ENCODE data around the gene KRTAP19-1. TPM values are rescaled to one million over a fixed set of nuclear protein-coding genes. Genes with fewer than 3 reads are reported as not detected.
A peak's percentile ranks its signal among the peaks of the same experiment; 100 is the strongest.
"Not testable (repeated sequence)": the region's sequence is repeated elsewhere in the genome, so short reads cannot be mapped to it uniquely, and the experiment has no call there.

Gene KRTAP19-1
- total RNA-seq, 1 experiment from 2014 or later: not detected

DNA sequence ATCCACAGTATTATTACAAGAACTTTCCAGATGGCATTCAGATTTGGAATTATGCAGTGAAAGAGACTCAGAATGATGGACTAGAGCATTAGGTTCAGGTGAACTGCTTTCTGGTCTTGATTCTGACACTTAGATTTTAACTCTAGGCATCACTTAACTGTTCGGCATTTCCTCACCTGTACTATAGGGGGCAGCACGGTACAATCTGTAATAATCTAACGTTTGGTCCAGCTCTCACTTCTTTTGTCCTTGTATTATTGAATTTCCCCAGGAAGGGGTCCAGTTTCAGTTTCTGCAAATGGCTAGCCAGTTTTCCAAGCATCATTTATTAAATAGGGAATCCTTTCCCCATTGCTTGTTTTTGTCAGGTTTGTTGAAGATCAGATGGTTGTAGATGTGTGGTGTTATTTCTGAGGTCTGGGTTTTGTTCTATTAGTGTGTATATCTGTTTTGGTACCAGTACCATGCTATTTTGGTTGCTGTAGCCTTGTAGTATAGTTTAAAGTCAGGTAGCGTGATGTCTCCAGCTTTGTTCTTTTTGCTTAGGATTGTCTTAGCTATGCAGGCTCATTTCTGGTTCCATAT lies 25.5 kb upstream of the KRTAP19-1 start:
- BruUV-seq (replicated peaks); H3K27ac Mint-ChIP-seq (ENCODE audit: unreplicated experiment): not testable (repeated sequence)
- intact Hi-C loops (cut with micrococcal nuclease; ENCODE audit: unreplicated experiment): loop anchor here (1.0 to 5.0 kb wide), 2 partner anchors 567 to 581 kb away; no protein-coding TSS in a partner anchor

DNA sequence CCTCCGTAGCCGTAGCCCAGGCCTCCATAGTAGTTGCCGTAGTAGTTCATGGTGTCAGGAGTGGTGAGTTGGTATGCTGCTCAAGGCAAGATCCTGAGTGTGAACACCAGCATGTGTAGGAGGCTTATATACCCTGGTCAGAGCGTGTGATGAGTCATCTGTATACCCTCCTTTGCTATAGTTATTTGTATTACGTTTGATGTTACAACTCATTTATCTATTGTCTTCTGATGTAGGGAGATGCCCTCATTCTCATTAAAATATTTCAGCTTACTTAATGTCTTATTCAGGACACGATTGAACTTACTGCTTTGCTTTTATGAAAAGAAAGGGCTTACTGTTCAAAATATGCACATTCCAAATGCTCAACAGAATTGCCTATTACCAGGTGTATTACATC lies 21.9 kb upstream of the KRTAP19-1 start, which contains the start of gene KRTAP19-5:
KRTAP19-5 (minus strand) TSS at position 101 of the 400 bp plus-strand sequence; CDS start at position 50, 51 bp downstream.
- TF ChIP-seq, protein P1, sequence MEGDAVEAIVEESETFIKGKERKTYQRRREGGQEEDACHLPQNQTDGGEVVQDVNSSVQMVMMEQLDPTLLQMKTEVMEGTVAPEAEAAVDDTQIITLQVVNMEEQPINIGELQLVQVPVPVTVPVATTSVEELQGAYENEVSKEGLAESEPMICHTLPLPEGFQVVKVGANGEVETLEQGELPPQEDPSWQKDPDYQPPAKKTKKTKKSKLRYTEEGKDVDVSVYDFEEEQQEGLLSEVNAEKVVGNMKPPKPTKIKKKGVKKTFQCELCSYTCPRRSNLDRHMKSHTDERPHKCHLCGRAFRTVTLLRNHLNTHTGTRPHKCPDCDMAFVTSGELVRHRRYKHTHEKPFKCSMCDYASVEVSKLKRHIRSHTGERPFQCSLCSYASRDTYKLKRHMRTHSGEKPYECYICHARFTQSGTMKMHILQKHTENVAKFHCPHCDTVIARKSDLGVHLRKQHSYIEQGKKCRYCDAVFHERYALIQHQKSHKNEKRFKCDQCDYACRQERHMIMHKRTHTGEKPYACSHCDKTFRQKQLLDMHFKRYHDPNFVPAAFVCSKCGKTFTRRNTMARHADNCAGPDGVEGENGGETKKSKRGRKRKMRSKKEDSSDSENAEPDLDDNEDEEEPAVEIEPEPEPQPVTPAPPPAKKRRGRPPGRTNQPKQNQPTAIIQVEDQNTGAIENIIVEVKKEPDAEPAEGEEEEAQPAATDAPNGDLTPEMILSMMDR (IDR thresholded peaks at IDR 0.05; ENCODE audit: insufficient read depth in 1 of 2, low read depth in 1 of 2, low read length in 1 of 2, severe bottlenecking in 1 of 2, unreplicated experiment in 1 of 2): no peak
- BruUV-seq (replicated peaks): no TSS peak
- Mint-ChIP-seq H3K9me3 (ENCODE audit: unreplicated experiment) (no peaks in the 10 kb centered on the region), H3K4me3 (ENCODE audit: unreplicated experiment) (no peak within 1 kb of the TSS), H3K27me3 (ENCODE audit: insufficient read depth, unreplicated experiment) (peaks cover 9% of the 10 kb centered on the region), H3K36me3 (ENCODE audit: insufficient read depth, unreplicated experiment) (no peaks in the 10 kb centered on the region), H3K27ac (ENCODE audit: unreplicated experiment) (no peak within 1 kb of the TSS), H3K4me1 (ENCODE audit: low read depth, unreplicated experiment) (no peaks in the 10 kb centered on the region)
- Histone ChIP-seq H3K4me3 (ENCODE audit: low read depth, low read length) (no peak within 1 kb of the TSS), H3K9me3 (no peaks in the 10 kb centered on the region), H3K36me3 (ENCODE audit: control insufficient read depth, insufficient read depth, low read length) (no peaks in the 10 kb centered on the region), H3K4me1 (no peaks in the 10 kb centered on the region), H3K27me3 (replicated peaks; ENCODE audit: control insufficient read depth, insufficient read depth, low read length) (no peaks in the 10 kb centered on the region)
- CTCF ChIA-PET: no interaction called here
- no peak for DNase-seq
- POLR2A ChIA-PET: no interaction called here
- intact Hi-C loops (cut with micrococcal nuclease; ENCODE audit: unreplicated experiment): no loop called here

More for the DNA sequence above, 25.5 kb upstream of the KRTAP19-1 start:
- H3K4me1 ChIP-seq; H3K27me3 ChIP-seq (replicated peaks; ENCODE audit: control insufficient read depth, insufficient read depth, low read length); H3K36me3 Mint-ChIP-seq (ENCODE audit: insufficient read depth, unreplicated experiment); CTCF ChIA-PET; H3K4me3 ChIP-seq (ENCODE audit: low read depth, low read length); H3K4me1 Mint-ChIP-seq (ENCODE audit: low read depth, unreplicated experiment); POLR2A ChIA-PET; H3K4me3 Mint-ChIP-seq (ENCODE audit: unreplicated experiment); H3K9me3 ChIP-seq; H3K36me3 ChIP-seq (ENCODE audit: control insufficient read depth, insufficient read depth, low read length); H3K9me3 Mint-ChIP-seq (ENCODE audit: unreplicated experiment): not testable (repeated sequence)
- DNase-seq: peak in 1 of 2 experiments; percentile 29
- H3K27me3 Mint-ChIP-seq (ENCODE audit: insufficient read depth, unreplicated experiment): peaks cover 14% of the 10 kb centered on the region
- TF ChIP-seq, protein P1 (IDR thresholded peaks at IDR 0.05; ENCODE audit: insufficient read depth in 1 of 2, low read depth in 1 of 2, low read length in 1 of 2, severe bottlenecking in 1 of 2, unreplicated experiment in 1 of 2): peak; percentile 41 to 48

- TF ChIP-seq, protein P1 (IDR thresholded peaks at IDR 0.05; ENCODE audit: insufficient read depth in 1 of 2, low read depth in 1 of 2, low read length in 1 of 2, severe bottlenecking in 1 of 2, unreplicated experiment in 1 of 2): no peak
- Mint-ChIP-seq H3K27me3 (ENCODE audit: insufficient read depth, unreplicated experiment) (peaks cover 4% of the 10 kb centered on the region), H3K4me1 (ENCODE audit: low read depth, unreplicated experiment) (no peaks in the 10 kb centered on the region), H3K9me3 (ENCODE audit: unreplicated experiment) (no peaks in the 10 kb centered on the region), H3K36me3 (ENCODE audit: insufficient read depth, unreplicated experiment) (no peaks in the 10 kb centered on the region), H3K4me3 (ENCODE audit: unreplicated experiment) (no peak within 1 kb of the TSS), H3K27ac (ENCODE audit: unreplicated experiment) (no peak within 1 kb of the TSS)
- Histone ChIP-seq H3K4me1 (no peaks in the 10 kb centered on the region), H3K27me3 (replicated peaks; ENCODE audit: control insufficient read depth, insufficient read depth, low read length) (no peaks in the 10 kb centered on the region), H3K4me3 (ENCODE audit: low read depth, low read length) (no peak within 1 kb of the TSS), H3K9me3 (no peaks in the 10 kb centered on the region), H3K36me3 (ENCODE audit: control insufficient read depth, insufficient read depth, low read length) (no peaks in the 10 kb centered on the region)
- POLR2A ChIA-PET: no interaction called here
- intact Hi-C loops (cut with micrococcal nuclease; ENCODE audit: unreplicated experiment): no loop called here
- no TSS peak for BruUV-seq (replicated peaks)
- no peak for DNase-seq
- CTCF ChIA-PET: no interaction called here
Observed at GRCh38 chr21:30497065-30497464, 16.9 kb upstream of the KRTAP19-1 start, which contains the start of gene KRTAP19-4. Gene KRTAP19-4 (minus strand): TSS chr21:30497165. CDS start chr21:30497110, 55 bp downstream.
